NCI-H2107 treated with DMSO at 0.1 percent for 48 hours (cell line): Measurements from ENCODE around the gene ZC2HC1C.
"Not testable (repeated sequence)": the region's sequence is repeated elsewhere in the genome, so short reads cannot be mapped to it uniquely, and the experiment has no call there.

Source experiments
- DNase-seq: peaks from one replicate; lab custom pipeline; 2025; ENCODE audit not compliant: unreplicated experiment; lab: John Stamatoyannopoulos, UW

Gene ZC2HC1C

DNA sequence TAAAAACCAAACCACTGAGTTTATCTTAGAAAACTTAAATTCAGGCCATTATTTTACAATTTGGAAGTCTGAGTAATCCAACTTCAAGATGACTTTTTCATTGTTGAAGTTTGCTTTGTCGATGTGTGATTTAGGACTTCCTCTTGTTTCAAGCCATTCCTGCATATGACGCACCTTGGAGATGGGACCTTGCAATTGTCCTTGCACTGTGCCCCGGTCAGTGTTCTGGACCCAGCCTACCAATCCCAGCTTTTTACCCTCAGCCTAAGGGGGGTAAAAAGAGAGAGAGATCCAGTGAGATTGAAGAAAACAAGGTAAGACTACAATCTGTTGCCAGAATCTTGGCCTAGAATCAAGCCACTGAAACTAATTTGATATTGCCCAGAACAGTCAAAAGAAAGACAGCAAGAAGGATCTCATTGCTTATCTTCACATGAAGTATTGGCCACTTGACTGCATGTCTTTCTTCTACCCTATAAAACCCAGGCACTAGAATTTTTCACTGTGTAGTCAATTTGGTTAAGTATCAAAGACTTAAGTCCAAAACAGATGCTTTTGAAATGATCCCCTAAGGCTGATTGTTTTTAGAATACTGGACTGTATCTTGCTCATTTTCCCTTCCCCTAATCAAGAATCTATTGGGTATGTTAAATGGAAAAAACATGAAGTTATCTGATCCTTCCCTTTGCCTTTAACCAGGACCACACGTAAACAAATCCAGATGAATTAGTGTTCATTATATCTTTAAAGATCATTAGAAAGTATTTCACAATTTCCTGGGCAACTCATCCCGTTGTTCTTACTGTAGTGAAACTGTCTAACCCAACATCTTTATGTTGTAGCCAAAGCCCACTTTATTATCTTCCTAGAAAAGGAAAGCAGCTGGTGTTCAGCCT lies 15.8 kb upstream of the ZC2HC1C start:
- no peak for DNase-seq

DNA sequence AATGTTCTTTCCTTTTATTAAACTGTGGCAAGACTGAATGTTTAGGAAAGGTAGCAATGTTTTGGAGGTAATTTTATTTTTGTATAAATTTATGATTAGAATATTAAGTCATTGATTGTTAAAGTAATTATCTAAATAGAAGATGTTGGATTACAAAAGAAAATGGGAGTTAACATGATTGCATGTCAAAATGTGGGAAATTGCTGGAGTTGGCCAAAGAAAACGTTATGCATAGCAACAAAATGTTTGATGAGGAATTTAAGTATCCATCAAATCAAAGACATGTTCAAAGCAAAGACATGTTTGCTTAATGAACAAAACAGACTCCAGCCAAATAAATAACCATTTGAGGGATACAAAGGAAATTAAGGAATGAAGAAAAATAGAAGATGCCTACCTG lies 15.0 kb upstream of the ZC2HC1C start:
- DNase-seq, result no peak

DNA sequence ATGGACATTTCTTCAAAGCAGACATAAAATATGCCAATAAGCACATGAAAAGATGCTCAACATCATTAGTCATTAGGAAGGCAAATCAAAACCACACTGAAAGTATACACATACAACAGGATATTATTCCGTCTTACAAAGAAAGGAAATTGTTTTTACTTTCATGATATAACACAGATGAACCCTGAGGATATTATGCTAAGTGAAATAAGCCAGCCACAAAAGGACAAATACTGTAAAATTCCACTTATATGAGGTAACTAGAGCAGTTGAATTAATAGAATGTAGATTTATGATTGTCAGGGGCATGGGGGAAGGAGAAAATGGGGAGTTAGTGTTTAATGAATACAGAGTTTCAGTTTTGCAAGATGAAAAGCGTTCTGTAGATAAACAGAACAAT lies 9.8 kb upstream of the ZC2HC1C start:
- DNase-seq, result no peak

DNA sequence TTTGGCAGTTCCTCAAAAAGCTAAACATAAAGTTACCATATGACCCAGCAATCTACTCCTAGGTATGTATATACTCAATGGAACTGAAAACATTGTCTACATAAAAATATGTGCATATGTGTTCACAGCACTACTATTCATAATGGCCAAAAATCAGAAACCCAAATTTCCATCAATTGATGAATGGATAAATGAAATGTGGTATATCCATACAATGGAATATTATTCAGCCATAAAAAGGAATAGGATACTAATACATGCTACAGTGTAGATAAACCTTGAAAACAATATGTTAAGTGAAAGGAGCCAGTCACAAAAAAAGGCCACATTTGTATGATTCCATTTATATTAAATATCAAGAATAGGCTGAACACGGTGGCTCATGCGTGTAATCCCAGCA lies 9.0 kb upstream of the ZC2HC1C start:
- no peak for DNase-seq

DNA sequence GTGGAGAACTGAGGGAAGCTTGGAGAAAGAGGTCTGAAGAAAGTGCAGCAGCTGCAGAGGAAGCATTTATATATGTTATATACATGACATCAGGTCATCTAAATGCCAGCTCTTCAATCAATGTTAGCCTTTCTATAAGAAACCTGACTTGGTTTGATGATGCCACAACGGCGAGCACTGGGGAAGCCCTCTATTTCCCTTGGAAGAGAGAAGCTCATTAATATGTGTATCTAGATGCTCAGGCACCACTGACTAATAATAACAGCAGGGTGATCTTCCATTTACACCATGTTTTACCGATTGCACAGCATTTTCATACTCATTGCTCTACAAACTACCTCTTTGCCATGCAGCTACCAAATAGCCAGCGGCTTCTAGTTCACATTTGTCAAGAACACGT lies 6.4 kb upstream of the ZC2HC1C start:
- DNase-seq, result no peak

DNA sequence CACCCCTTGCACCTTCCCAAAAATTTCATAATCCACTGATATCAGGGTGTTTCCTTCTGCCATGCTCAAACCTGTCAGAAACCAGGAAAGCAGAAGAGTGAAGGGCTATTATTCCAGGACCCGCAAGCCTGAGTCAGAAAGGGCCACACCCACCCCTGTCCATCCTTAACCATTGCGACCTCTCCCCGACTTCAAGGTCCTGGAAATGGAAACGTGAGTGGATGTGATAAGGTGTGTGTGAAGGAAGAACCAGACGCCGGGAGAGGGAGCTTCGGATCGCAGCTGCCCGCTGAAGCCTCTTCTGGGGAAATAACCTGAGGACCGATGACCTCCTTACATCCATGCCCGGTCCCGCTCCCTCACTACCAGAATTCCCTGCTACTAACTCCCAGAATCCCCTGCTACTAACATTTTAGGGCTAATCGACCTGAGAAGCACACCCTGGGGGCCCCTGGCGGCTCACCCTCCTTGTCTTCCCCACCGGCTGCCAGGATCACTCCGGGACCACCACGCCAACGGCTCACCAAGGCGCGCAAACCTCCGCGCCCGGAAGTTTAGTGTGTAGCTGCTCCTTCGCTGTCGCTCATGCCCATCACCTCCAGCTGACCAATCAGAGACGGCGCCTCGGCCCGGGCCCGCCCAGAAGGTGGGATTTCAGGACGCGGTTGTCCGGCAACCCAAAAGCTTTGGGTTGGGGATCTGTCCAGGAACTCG lies 5.8 kb upstream of the ZC2HC1C start, which contains the start of gene ACYP1:
ACYP1 (minus strand) TSS at position 534 of the 714 bp plus-strand sequence; CDS start at position 63, 471 bp downstream.
- DNase-seq, result peak; percentile 93

DNA sequence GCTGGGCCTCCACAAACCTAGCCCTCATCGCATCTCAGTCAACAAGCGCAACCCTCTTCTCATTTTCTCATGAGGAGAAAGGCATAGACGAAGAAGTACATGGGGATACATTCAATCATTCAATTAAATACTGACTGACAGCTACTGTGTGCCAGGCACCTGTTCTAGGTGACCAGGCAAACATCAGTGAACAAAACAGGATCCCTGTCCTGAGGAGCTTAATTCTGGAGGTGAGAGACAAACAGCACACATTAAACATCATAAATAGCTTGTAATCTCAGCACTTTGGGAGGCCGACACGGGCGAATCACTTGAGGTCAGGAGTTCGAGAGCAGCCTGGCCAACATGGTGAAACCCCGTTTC lies 5.3 kb upstream of the ZC2HC1C start:
- no peak for DNase-seq

DNA sequence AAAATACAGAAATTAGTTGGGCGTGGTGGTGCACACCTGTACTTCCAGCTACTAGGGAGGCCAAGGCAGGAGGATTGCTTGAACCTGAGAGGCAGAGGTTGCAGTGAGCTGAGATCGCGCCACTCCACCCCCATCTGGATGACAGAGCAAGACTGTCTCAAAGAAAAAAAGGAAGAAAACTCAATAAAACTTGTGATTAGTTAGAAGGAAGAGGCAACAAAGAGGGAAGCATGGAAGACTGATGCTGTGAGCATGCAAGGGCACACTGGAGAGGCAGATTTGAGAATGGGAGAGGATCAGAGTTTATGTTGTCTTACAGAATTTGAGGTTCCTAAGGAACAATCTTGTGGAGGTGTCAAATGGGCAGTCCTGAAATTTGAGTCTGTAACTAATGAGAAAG lies 2.8 kb upstream of the ZC2HC1C start:
- no peak for DNase-seq

DNA sequence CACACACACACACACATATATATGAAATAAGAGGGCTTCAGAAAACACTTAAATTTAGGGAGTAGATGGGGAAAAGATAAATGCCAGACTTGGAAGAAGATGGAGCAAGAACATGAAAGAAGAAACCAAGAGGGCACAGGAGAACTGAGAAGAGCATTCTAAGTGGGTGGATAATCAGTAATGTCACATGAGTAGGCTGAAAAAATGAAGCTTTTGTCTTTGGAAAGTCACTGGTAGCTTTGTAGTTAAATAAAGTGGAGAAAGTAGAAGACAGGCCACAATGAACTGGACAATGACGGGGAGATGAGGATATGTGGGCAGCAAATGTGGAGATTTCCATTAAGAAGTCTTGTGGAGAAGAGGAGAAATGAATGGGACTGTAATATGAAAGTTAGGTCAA lies 2.2 kb upstream of the ZC2HC1C start:
- DNase-seq, result no peak

DNA sequence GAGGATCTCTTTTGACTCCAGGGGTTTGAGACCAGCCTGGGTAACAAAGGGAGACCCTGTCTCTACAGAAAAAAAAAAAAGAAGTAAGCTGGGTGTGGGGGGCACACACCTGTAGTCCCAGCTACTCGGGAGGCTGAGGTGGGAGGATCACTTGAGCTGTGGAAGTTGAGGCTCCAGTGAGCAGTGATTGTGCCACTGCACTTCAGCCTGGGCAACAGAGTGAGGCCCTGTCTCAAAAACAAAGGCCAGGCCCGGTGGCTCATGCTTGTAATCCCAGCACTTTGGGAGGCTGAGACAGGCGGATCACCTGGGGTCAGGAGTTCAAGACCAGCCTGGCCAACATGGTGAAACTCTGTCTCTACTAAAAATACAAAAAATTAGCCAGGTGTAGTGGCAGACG lies 1.7 kb upstream of the ZC2HC1C start:
- DNase-seq, result not testable (repeated sequence)

DNA sequence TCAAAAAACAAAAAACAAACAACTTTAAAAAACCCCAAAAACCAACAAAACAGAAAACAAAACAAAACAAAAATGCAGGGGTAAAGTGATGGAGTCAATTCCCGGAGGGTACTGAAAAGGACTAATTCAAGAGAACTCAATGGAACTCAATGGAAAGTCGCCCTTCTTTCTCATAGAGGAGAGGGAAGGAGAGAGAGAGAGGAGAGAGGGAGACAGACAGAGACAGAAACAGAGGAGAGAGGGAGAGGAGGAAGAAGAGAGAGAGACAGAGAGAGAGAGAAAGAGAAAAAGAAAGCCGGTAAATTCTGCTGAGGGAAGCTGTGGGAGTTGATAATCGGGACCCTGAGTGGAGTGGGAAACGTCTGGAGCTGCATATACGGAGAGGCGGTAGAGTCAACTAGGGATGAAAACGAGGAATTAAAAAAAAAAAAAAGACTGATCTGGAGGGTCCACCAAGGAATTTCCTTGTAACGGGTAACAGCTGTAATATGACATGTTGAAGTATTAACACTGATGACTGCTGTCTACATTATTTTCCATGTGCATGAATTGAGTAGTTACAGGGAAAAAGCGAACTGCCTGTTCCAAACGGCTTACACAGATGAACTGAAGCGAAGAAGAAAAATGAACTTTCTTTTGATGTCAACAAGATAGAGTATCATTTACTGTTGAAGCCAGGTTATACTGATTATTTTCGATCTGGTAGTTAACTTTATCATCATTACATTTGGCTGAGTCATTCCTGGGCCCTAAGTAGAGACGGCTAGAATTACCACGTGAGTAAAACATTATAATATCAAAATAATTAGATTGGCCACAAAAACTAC lies 934 bp upstream of the ZC2HC1C start:
- peak; percentile 81 for DNase-seq

DNA sequence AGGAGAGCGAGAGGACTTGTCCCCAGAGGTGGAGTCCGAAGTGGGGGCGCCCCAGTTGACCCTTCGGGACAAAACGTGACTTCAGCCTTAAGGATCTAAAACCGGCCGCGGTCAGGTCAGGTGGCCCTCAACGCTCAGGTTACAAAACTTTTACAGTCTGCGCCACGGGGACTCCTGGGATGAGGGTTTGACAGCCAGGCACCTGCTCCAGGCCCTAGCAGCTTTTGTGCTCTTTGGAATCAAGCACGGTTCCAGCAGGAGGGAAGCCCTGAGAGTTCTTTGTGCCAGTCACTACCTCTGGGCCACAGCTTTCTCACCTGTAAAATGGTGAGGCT lies 337 bp downstream of the ZC2HC1C start:
- peak; percentile 95 for DNase-seq

DNA sequence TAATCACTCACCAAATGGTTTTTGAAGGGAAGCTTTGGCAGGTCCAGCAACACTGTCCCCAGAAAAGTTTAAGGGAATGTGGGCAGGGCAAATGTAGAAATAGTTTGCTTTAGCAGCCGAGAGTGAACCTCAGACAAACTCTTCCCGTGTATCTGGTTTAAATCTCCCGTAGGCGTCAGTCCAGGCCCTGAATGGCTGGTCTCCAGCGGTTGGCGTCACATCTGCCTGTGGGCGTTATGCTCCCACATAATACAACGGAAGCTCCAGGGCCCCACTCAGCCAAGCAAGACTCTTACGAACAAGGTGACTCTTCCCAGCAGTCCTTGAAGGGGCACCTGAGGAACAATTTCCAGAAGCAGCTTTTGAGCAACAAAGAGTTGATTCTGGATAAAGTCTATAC lies 942 bp downstream of the ZC2HC1C start:
- no peak for DNase-seq

DNA sequence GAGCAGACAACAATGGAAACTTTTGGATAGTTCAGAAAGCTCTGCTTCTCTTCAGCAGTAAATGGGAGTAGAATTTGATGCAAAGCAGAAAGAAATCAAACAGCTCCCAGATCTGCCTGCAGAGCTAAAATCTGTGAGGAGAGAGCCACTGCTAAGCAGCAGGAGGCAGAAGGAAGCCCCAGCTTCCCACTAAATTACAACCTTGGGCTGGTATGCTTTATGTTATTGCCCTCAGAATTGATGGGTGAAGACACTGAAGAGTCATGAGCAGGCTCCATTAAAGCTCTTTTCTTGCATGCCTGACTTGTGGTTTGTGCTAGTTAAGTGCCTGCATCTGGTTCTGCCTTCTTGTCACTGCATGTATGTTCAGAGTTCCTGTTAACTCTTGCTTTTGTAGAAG lies 8.4 kb downstream of the ZC2HC1C start:
- DNase-seq, result peak; percentile 21

DNA sequence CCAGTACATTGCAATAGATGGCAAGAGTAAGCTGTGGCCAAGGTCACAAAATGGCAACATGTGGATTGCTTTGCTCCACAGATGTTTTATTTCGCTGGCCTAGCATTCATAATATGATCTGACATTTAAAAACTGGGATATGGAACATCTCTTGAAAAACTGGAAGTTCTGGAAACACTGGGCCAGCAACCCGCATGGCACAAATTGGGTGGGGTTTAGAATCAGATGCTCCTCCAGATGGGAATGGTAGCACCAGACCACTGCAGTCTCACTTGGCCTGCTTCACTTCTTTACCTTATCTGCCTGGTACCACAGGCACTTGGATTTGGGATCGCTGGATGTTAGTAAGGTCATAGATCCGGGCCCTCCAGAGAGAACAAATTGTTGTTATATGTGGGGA lies 10.1 kb downstream of the ZC2HC1C start:
- no peak for DNase-seq

DNA sequence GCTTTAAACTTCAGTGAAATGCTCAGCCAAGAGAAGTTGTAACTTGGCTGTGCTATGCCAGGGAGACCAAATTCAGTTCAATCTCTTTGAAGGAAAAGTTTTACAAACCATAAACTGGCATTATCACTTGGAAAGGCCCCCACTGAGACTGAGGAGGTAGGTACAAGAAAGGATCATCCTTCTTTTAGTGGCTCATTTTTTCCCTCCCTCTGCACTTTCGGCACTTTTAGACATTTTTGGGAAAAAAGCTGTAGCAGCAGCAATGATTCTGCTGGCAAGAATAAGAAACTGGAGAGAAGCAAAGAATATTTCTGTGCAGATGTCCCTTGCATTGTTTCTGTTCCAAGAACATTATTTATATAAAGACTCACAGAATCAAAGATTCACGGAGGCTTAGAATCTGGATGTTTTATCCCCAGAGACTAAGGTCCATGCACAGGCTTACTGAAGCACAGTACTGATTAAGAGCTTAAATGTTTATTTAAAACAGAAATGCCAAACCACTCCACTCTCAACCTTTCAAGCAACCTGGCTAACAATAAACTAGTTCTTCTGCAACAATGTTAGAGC lies 12.3 kb downstream of the ZC2HC1C start:
- DNase-seq, result no peak

DNA sequence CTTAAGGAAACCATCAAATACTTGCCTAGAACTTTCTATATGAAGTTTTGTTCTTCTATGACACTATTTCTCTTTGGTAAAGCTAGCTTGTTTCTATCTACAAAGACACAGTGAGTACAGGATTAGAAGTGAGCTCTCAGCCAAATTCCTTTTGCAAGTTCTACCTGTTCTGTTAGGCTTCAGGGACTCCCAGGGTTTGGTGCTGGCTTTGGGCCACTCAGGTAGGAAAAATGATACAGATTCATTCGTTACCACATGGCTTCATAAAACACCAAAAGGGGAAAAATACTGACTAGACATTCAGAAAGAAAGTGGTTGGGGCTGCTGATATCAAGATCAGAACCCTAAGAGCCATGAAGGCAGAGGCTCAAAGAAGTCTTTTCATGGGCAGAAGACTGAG lies 13.8 kb downstream of the ZC2HC1C start:
- DNase-seq, result no peak

DNA sequence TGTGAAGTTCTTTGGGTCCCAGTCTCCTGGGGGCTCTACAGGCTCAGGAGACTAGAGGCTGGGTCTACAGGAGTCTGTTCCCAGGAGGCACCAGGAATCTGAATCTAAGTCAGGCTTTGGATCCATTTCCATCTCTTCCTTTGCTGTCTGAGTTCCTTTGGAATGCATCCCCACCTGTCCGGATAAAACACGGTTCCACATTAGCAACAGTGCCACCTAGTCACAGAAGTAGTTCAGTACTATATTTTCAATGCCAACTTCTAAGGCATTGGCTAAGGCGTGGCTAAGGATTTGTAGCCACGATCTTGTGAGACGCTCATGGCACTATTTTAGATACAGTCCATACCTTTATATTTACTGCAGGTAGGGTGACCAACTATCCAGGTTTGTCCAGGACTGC lies 15.1 kb downstream of the ZC2HC1C start:
- peak; percentile 26 for DNase-seq

DNA sequence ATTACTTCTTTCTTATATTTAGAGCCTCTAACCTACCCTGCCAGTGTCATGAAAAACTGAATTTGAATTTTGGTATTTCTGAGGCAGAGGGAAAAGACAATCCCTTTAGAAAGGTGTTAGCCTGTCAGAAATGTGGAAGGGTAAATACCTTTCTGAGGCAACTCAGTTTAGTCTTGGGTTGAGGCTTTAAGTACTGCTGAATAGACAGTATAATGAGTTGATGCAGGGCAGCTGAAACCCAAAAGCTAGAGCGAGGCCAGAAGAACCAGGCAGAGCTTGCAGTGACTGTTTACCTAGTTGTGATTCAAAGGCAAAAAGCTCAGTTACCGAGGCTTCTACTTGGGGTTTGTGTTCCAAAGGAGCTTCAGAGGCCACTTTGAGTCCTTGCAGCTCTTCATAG lies 18.7 kb downstream of the ZC2HC1C start:
- DNase-seq, result no peak

DNA sequence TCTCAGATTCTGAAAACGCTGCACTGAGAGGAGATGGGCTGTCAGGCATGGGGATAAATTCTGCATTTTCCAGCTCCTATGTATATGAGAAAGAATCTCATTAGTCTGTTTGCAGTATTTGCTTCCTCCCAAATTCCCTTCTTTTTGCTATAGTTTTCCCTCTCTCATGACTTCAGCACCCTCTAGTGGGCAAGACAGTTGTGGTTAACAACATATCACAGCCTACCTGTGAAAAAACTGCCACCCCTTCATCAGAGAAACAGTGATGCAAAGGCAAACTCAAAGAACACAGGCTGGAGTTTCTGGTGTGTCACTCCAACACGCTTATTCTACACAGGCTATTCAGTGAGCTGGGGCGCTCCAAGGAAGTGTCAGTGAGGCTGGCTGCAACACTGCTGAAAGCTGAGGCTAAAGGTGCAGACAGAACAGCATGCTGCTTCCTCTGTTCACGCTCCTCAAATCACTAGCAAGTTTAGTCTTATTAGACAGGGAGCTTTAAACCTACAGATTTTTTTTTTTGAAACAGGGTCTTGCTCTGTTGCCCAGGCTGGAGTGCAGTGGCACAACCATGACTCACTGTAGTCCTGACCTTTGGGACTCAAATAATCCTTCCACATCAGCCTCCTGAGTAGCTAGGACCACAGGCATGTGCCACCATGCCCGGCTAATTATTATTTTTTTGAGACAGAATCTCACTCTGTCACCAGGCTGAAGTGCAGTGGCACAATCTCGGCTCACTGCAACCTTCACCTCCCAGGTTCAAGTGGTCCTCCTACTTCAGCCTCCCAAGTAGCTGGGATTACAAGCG lies 19.3 kb downstream of the ZC2HC1C start:
- peak; percentile 77 for DNase-seq

DNA sequence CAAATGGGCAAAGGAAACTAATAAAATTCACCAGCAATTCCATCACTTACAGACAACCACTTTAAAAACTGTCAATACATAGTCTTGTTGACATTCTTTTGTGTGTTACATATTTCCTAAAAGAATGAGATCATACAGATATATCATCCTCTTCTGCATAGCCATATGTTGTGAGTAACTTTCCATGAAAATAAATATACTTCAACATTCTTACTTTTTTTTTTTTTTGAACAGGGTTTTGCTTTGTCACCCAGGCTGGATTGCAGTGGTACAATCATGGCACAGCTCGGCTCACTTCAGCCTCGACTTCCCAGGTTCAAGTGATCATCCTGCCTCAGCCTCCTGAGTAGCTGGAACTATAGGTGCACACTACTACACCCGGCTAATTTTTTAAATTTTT lies 20.9 kb downstream of the ZC2HC1C start:
- DNase-seq, result no peak
